ENCODE results near the gene USP49.

Gene USP49

DNA sequence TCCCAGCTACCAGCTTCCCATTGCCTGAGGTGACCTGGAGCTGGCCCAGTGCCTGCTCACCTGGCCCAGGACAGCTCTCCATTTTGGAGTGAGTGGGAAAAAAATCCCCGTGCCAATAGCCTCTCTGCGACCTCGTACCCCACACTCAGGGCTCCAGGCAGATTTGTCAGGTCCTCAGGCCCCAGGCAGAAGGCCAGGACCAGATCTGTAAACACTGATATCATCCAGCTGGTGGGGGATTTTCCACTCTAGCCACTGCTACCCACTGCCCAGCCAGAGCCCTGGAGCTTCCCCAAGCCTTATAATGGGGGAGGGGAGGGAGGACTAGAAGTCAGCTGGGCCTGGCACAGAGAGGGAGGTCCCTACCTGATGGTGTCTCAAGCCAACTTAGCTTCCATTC, 146.6 kb downstream of the USP49 start:
- no peak for DNase-seq

DNA sequence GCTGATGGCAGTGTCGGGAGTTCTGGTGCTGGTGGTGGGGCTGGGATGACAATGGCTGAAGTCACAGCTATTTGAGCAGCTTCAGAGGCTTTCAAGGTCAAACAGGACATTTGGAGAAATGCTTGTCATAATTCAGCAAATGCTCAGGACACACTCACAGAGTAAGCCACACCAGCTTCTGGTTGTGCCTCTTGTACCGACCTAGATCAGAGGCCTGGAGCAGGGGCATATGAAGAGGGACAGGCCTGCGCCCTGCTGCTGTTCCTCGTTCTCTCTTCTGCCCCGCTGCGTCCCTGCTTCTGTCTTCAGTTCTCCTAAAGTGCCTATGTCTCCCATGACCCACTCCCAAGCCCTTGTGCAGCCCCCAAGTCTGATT, 147.1 kb downstream of the USP49 start:
- DNase-seq, result no peak

GRCh38 chr6:41747256-41748101, 147.7 kb downstream of the USP49 start, which contains the start of gene PGC:
PGC (minus strand) TSS chr6:41747397; CDS start chr6:41747334, 63 bp downstream.
- DNase-seq, result no peak

- DNase-seq, result no peak
Measured at GRCh38 chr6:41746107-41746506, 149.1 kb downstream of the USP49 start.

DNA sequence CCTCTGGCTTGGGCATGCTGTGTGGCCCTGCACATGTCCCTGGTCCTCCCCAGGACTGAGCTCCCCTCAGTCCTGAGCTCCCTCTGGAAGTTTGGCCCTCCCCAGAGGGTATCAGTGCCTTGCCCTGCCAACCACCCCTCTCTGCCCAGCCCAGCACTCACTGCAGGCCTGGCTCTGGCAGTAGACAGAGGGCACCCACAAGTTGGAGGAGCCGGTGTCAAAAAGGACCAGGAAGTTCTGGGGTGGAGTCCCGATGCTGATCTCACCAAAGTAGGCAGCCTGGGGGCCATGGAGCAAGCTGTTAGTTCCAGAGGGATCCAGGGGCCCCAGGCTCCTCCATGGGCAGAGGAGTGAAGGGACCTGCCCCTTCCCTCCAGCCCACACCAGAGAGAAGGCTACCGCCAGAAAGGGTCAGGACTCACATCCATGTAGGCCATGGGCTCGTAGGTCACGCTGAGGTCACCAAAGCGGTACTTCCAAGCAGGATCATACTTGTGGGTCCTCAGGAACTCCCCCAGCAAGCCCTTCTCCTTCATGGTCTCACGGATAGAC, 150.9 kb downstream of the USP49 start:
- no peak for DNase-seq

DNA sequence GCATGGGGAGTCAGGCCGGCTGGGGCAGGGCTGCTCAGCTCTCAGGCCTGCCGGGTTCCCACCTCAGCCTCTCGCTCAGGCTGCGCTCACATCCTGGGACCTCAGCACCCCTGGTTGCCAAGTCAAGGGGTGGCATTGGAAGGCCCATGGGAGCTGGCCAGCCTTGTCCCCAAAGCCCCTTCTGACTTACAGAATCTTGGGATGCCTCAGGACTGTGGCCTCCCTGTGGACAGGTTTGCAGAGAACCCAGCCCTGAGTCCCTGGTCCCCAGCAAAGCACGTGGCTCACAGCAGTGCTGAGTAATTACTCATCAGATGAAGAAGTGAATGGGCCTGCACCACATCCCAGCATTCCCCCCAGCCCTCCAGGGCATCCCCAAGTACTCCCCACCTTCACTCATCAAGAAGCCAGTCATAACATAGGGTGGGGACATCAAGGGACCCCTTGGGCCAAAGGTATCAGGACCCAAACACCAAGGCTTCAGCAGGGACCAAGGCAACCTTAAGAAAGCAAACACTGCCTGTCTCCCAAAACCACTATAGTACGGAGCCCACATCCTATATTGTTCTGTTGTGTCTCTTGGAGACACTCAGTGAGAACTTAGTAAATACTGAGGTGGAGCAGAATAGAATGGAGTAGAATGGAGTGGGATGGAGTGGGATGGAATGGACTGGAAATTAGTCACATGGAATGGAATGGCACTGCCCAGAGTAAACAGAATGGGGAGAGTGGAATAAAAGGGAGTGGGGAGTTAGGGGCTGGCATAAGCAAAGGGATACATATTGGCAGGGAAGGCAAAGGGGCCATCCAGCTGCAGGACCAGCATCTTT, 151.6 kb downstream of the USP49 start:
- no peak for DNase-seq

DNA sequence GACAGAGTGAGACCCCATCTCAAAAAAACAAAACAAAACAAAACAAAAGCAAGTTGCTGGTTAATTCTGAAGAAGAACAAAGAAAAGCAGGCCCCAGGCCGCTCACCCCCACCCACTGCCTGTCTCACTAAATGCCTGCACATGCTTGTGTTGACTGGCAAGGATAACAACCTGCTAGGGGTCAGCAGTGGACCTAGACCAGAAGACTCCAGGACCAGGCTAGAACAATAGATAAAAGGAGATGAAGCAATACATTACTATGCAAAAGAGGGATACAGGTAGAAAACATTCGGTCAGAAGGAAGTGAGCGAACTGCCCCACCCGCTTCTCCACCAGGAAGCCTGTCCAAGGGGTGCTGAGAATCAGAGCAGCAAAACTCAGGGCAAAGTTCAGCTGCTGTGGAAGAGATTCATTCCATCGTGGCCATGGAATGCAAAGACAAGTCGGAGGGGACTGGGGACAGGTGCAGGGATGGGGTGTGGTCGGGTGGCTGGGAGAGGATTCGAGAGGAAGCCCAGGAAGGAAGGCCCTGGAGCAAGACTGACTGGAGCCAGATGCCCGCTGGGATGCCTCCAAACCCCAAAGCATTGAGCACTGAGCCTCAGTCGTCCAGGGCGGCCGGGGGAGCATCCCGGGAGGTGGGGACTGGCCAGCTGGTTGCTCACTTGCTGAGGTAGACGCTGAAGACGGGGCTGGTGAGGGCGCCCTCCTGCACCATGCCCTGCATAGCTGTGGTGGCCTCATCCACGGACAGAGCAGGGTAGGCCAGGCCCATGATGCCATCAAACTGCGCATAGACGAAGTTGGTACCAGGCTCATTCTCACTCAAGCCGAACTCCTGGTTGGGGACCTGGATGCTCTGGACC, 153.3 kb downstream of the USP49 start:
- no peak for DNase-seq

GRCh38 chr6:41740366-41741162, 154.6 kb downstream of the USP49 start:
- no peak for DNase-seq
